Activated CD8-positive, alpha-beta memory T cell treated with anti-CD3 and anti-CD28 coated beads for 1 hour (primary cell): Measurements from ENCODE around the gene SLC8A1.

ENCODE experiments used
- DNase-seq, 2 donors: peaks; one replicate each; pipeline ENCODE4 v3.0.0-alpha.2; 2020; ENCODE audit warnings: low read depth in 1 of 2; ENCODE audit errors: extremely low read depth in 1 of 2

Gene SLC8A1

DNA sequence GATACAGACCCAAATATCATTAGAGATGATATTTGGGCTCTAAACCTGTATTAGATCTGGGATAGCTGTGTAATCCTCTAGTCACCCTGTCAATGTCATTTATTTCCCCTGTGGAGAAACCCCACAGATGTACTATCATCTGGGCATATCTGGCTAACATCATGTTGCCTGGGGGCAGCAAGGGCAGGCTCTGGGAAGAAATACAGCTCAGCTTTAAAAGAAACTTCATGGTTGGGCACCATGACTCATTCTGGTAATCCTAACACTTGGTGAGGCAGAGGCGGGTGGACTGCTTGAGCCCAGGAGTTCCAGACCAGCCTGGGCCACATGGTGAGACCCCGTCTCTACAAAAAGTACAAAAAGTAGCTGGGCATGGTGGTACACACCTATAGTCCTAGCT lies 282.5 kb downstream of the SLC8A1 start:
- DNase-seq: no peak

DNA sequence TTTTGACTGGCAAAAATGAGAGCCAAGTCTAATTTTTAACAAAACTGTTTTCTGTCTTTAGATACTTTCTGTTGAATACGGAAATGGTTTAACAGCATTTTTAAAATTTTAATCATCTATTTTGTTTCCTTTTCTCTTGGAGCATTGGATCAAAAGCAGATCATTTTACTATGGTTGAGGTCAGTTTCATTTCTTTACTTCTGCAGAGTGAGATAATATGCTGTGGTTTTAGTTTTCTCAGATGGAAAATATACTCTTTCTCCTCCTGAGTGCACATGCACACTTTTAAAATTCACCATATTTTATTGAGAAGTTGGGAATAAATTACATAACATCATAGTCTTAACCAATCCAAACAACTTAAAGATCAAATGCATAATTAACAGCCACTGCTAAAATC lies 283.3 kb downstream of the SLC8A1 start:
- no peak for DNase-seq

DNA sequence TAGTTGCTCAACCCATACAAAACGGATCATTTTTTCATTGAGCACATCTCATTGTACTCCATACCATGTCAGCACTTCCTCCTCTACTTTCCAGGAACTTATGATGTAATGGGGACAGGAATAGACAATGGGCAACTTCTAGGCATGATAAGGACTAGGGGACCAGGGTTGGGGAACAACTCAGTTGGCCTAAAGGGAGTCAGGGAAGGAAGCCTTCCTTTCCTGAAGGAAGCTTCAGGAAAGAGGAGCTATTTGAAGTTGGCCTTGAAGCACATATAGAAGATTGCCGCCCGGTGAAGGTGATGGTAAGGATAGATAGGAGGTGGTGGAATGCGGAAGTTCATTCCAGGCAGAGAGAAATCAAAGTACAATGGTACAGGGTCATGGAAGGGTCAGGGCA lies 283.9 kb downstream of the SLC8A1 start:
- no peak for DNase-seq

DNA sequence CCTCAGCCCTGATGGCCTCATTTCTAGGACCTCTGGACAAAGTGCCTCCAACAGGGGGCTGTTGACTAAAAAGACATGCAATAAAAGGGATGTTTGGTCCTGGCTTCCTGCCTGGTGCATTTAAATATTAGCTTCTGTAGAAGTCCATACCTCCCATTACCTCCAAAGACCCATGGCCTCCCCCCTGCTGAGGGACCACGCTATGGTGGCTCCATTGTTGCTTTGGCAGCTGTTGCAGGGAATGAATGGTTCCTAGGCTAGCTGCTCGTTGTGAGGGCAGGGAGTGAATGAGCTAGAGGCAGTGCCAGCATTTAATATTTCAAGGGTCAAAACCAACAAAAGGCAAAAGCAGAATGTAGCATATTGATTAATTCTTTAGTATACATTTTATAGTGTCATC lies 285.9 kb downstream of the SLC8A1 start:
- DNase-seq: no peak

DNA sequence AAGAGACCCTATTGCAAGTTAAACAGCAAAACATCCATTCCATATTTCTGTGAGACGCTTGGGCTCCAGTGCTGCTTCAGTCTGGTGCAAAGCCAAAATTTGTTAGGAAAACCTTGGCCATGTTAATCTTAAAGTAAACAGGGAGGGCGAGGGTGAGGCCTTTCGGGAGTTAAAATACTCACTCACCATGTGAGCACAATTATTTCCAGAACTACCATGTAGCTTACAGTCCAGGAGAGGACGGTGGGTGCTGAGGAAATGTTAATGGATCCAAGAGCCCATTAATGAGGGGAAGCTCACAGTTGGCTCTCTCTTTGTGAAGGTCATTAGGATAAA lies 286.4 kb downstream of the SLC8A1 start:
- no peak for DNase-seq

DNA sequence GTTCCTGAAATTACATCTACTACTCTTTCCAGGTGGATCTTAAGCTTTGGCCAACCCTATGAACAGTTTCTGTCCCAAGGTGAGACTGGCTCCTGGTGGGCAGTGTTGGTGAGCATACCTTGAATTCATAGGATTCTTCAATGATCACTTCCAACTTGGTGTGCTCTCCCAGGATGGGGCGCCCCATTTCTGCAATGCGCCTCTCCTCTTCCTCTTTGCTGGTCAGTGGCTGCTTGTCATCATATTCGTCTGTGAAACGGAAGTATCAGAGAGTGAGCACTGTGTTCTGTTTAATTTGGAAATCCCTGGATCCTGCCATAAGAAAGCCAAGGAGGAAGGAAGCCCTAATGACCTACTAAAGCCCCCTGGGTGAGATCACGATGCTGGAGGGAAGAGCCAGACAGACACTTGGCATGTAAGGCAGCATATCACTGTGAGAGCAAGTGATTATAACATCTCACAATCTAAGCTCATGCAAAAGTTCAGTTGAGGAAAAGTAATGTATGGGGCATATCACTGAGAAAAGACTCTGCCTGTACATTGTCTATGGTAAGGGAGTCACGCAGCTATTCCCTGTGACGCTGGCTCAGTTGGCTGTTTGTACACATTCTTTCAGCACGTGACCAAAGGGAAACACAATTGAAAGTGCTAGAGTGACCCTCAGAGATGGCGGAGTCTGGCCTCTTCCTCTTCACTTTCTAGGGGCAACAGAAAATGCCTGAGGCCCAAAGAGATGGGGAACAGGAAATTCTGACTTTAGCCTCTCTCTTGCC lies 287.0 kb downstream of the SLC8A1 start:
- no peak for DNase-seq

DNA sequence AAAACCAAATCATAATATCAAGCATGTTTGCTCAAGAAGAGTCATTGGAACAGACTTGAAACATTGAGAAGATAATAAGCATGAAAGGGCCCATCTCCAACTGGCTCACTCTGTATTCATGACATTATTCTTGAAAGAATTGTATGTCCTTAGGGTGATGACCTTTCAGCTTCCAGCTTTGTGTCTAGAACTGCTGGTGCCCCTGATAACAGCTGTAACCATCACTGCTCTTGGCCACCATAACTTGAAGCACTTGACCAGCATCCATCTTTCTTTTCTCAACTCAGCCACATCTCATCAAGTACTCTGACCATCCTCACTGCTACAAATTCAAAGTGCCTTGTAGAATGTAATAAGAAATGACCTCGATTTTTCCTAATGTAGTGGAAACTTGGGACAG lies 289.9 kb downstream of the SLC8A1 start:
- no peak for DNase-seq

DNA sequence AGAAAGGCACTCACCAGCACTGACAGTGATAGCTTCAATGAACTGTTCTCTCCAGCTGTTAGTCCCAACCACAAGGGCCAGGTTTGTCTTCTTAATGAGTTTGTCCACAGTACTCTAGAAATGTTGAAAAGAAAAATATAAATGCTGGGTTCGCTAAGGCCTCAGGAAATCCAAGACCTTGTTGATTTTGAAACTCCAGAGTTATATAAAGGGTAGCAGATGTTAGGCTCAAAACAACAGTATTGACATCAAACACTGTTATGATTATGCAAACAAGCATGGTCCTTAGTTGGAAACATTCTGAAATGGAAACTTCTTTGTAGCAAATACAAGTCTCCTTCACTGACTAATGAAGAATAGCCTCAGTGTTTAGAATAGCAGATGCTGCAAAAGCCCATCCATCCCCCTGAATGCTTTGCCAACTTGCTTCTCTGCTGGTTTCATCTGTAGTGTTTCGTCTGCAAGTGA lies 291.1 kb downstream of the SLC8A1 start:
- DNase-seq: no peak

- no peak for DNase-seq
Observed at GRCh38 chr2:40159333-40159732, 292.6 kb downstream of the SLC8A1 start.

GRCh38 chr2:40158781-40159180 lies 293.1 kb downstream of the SLC8A1 start:
- DNase-seq: no peak

GRCh38 chr2:40155728-40156127 lies 296.2 kb downstream of the SLC8A1 start:
- no peak for DNase-seq

DNA sequence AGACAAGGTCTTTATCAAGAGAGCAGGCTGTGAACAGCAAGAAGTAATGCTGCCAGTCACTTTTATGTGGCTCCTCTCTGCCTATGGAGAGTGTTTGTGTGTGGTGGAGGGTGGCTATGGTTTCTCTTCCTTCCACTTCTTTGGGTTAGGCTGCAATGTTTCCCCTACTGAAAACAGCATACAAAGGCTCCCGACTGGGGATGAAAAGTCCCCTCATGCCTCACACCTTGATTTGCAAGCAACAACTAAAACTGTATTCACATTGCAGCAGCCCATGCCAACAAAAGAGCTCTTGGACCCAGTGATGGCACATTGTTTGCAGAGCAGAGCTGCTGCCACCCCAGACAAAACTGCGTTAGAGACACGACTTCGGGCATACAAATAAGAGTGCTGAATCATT lies 301.6 kb downstream of the SLC8A1 start:
- no peak for DNase-seq

DNA sequence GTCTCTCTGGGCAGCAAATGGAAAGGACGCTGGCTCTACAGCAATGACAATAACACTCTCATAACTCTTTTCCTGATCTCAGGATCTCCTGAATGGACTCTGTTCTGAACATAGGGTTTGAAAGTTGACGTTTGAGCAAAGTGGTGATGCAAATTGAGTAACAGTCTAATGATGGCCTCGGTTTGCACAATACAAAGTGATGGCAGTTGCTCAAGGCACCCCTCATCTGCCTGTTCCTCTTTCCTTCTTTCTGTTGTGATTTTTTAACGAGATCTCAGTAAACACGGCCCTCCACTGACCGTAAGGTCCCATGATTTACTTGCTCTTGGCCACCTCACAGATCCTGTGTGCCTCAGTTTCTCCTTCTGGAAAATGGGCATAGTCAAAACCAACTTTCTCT lies 303.6 kb downstream of the SLC8A1 start:
- no peak for DNase-seq

GRCh38 chr2:40147360-40147759 lies 304.5 kb downstream of the SLC8A1 start:
- DNase-seq: no peak

GRCh38 chr2:40144022-40144421 lies 307.9 kb downstream of the SLC8A1 start:
- no peak for DNase-seq

DNA sequence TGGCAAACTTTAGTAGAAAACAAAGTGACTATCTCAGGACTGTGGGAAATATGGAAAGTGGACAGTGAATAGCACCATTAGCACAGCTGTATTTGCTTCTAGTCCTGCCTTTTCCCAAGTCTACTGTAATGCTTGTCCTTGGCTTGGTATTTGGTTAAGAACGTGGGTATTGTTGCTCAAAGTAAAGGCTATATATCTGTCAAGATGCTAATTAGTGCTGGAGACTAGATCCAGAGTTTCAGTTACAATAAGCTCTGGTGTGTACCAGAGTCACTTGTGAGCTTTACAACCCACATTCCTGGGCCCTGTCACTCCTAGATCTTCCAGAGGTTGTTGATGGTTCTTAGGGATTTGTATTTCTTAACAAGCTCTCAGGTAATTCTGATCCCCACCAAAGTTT lies 313.6 kb downstream of the SLC8A1 start:
- DNase-seq: no peak

DNA sequence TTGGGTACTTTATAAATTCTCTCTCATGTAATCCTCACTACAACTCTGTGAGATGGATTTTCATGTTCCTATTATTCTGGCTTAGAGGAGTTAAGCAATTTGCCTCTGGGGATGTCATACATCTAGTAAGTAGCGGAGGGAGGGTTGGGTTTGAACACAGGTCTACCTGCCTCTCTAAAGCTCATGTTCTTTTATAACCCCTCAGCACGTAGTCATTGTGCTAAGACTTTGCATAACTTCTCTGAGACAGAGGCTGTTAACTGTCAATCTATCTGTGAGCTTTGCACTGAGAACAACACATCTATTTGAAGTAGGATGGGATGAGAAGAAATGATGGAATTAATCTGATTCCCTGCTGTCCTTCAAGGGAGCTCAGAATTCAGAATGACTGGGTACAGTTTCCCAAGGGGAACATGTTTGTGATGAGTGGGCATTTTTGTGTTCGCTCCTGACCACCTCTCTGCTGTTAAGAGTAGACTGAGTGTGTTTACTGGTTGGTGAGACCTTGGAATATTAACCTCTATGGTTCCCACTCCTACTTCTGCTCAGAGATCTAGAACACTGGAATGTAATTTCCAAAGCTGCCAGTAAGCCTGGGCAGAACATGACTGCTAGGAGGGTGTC lies 320.7 kb downstream of the SLC8A1 start:
- DNase-seq: no peak

DNA sequence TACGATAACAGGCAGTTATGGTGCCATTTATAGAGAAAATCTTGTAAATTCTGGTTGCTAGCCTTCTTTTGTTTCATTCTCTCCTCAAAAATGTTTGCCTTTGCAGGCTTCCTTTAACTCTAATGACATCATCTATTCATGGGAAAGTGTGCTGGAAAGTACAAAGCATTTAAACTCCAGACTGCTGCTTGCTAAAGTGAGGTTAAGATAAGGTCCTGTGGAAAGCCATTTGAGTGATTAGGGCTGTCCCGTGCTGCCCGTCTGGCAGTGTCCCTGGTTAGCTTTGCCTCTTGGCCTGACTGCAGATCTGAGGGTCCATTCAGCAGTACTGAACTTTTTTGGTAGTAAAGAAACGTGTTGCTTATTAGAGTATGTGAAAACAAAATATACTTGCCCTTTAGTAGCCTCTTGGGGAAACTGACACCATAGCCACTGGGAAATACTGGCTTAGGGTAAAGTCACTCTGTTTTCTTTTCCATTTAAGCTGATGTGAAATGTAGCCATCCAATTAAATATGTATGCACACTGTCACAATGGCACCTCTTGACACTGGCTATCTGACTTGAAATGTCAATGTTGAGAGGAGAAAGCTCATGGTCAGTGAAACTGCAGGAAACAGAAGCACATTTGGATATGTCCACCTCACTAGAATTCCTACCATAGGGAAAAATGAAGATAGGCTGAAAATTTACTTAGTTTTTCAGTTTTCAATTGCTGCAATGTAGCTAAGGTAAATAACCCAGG lies 321.5 kb downstream of the SLC8A1 start:
- DNase-seq: no peak

GRCh38 chr2:40129725-40130124 lies 322.2 kb downstream of the SLC8A1 start:
- no peak for DNase-seq

DNA sequence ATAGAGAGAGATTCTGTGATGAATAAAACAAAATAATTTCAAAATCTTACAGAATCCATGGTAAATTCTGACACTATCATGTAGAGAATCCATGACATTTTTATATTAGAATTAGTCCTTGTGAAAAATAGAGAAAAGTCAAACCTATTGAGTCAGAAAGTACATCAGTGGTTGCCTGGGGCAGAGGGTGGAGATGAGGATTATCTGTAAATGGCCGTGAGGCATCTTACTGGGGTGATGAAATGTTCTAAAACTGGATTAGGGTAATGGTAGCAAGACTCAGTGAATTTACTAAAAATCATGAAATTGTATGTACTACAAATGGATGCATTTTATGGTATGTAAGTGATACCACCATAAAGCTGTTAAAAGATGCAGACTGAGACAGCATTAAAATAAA lies 323.1 kb downstream of the SLC8A1 start:
- DNase-seq: no peak

GRCh38 chr2:40127890-40128557 lies 323.9 kb downstream of the SLC8A1 start:
- no peak for DNase-seq

DNA sequence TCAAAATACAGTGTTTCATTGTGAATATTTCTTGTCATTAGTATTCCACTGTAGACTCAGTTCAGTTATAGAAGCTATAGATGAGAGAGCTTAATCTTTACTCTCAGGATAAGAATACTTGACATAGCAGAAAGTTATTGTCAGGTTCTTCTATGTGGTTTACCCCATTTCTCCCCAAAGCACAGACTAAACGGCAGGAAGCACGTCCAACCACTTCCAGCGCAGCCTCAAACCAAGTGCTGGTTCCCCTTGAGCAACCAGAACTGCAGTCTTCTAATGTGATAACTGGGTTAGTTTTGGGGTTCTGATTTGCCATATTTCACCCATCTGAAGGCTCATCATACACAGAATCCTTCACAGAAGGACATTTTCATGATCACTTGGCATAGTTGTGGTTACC lies 324.7 kb downstream of the SLC8A1 start:
- no peak for DNase-seq
